CD4-positive, alpha-beta memory T cell (primary cell): ENCODE measurements around the gene NBEAL1. TPM values are rescaled to one million over a fixed set of nuclear protein-coding genes. Genes with fewer than 3 reads are reported as not detected.
"Not testable (repeated sequence)": the region's sequence is repeated elsewhere in the genome, so short reads cannot be mapped to it uniquely, and the experiment has no call there.

ENCODE experiments used
- CTCF ChIA-PET: fragments of 350-600 bp; sonication (Branson Sonifier 250); formaldehyde crosslinking; loops from one replicate; lab custom pipeline; 2021; ENCODE audit warnings: inconsistent platforms; ENCODE audit not compliant: partially characterized antibody; lab: Charles Lee
- POLR2A ChIA-PET: fragments of 350-600 bp; sonication (Branson Sonifier 250); formaldehyde crosslinking; loops from one replicate; lab custom pipeline; 2021; ENCODE audit not compliant: partially characterized antibody; lab: Charles Lee
- DNase-seq, 5 donors: peaks; one replicate each; pipeline versions ENCODE4 v3.0.0 to v3.0.0-alpha.2; 2020 to 2022; ENCODE audit warnings: mixed read lengths in 1 of 5
- H3K27ac ChIP-seq: one replicate; pipeline ENCODE4 v1.7.0; 2013; ENCODE audit warnings: low read depth, low read length
- H3K27me3 ChIP-seq: 2 replicates; pipeline ENCODE4 v1.7.0; 2013; ENCODE audit warnings: mild to moderate bottlenecking, low read length, moderate library complexity; ENCODE audit not compliant: insufficient read depth
- H3K36me3 ChIP-seq: 2 replicates; pipeline ENCODE4 v1.7.0; 2013; ENCODE audit warnings: mild to moderate bottlenecking, low read length, moderate library complexity; ENCODE audit not compliant: insufficient read depth
- H3K4me1 ChIP-seq: 2 replicates; pipeline ENCODE4 v1.7.0; 2013; ENCODE audit warnings: mild to moderate bottlenecking, low read length, moderate library complexity; ENCODE audit not compliant: insufficient read depth
- H3K4me3 ChIP-seq, 2 donors: one replicate each; pipeline ENCODE4 v1.7.0; 2013; ENCODE audit warnings: low read length in 2 of 2, mild to moderate bottlenecking in 1 of 2
- H3K9me3 ChIP-seq, 2 donors: one replicate each; pipeline ENCODE4 v1.7.0; 2013; ENCODE audit warnings: low read length in 2 of 2, control low read depth in 1 of 2; ENCODE audit not compliant: control insufficient read depth in 1 of 2
- H3K27ac Mint-ChIP-seq, 7 donors: one replicate each; pipeline ENCODE4 v1.8.0; 2020 to 2021; ENCODE audit warnings: mixed read lengths in 7 of 7, mild to moderate bottlenecking in 6 of 7, inconsistent platforms in 3 of 7, moderate library complexity in 3 of 7
- H3K27me3 Mint-ChIP-seq, 2 donors: one replicate each; pipeline ENCODE4 v1.8.0; 2020 to 2021; ENCODE audit warnings: mixed read lengths in 2 of 2
- H3K36me3 Mint-ChIP-seq, 2 donors: one replicate each; pipeline ENCODE4 v1.8.0; 2020 to 2021; ENCODE audit warnings: mixed read lengths in 2 of 2, inconsistent platforms in 1 of 2, mild to moderate bottlenecking in 1 of 2
- H3K4me1 Mint-ChIP-seq, 4 donors: one replicate each; pipeline ENCODE4 v1.8.0; 2020 to 2021; ENCODE audit warnings: mixed read lengths in 4 of 4, mild to moderate bottlenecking in 1 of 4
- H3K4me3 Mint-ChIP-seq, 8 donors: one replicate each; pipeline ENCODE4 v1.8.0; 2020 to 2021; ENCODE audit warnings: mixed read lengths in 8 of 8, mild to moderate bottlenecking in 7 of 8, moderate library complexity in 6 of 8, inconsistent platforms in 3 of 8
- H3K9me3 Mint-ChIP-seq, 8 donors: one replicate each; pipeline ENCODE4 v1.8.0; 2020 to 2021; ENCODE audit warnings: mixed read lengths in 8 of 8, mild to moderate bottlenecking in 5 of 8, inconsistent platforms in 3 of 8, moderate library complexity in 1 of 8
- intact Hi-C: fragments of 100-400 bp; cut with micrococcal nuclease; formaldehyde crosslinking; loops from one replicate; pipeline ENCODE4 v1.15.1; 2023
- polyA plus RNA-seq, 2 donors: library from polyadenylated mRNA; unstranded; fragments of 300-500 nt; fragmentation: Illumina TruSeq; gene quantifications; one replicate each; pipeline ENCODE4 v1.2.3, GENCODE V29; 2021
- total RNA-seq, 2 experiments: library from RNA; stranded (reverse); gene quantifications; one replicate each; pipeline ENCODE4 v1.2.3, GENCODE V29; 2021

The NBEAL1 gene
- total and polyA plus RNA-seq, 4 experiments from 2014 or later = 4.2 to 15.9 (median 11.6) TPM

GRCh38 chr2:203077451-203077850, 62.8 kb downstream of the NBEAL1 start:
- peaks cover 8 to 21% of the 10 kb centered on the region in 2 donors for H3K36me3 Mint-ChIP-seq
- no peaks in the 10 kb centered on the region for H3K27me3 ChIP-seq
- intact Hi-C loops = no loop called here
- no peak for DNase-seq
- peaks cover 0 to 8% (median 2%) of the 10 kb centered on the region in 8 donors for H3K9me3 Mint-ChIP-seq
- no peak overlapping the region for H3K27ac Mint-ChIP-seq
- no peak overlapping the region for H3K4me3 Mint-ChIP-seq
- POLR2A ChIA-PET = no interaction called here
- no peaks in the 10 kb centered on the region for H3K36me3 ChIP-seq
- CTCF ChIA-PET = no interaction called here
- no peak overlapping the region for H3K4me3 ChIP-seq
- peaks cover 0 to 1% (median 0%) of the 10 kb centered on the region in 4 donors for H3K4me1 Mint-ChIP-seq
- no peaks in the 10 kb centered on the region for H3K4me1 ChIP-seq
- H3K9me3 ChIP-seq = no peaks in the 10 kb centered on the region
- no peak overlapping the region for H3K27ac ChIP-seq
- H3K27me3 Mint-ChIP-seq = no peaks in the 10 kb centered on the region

DNA sequence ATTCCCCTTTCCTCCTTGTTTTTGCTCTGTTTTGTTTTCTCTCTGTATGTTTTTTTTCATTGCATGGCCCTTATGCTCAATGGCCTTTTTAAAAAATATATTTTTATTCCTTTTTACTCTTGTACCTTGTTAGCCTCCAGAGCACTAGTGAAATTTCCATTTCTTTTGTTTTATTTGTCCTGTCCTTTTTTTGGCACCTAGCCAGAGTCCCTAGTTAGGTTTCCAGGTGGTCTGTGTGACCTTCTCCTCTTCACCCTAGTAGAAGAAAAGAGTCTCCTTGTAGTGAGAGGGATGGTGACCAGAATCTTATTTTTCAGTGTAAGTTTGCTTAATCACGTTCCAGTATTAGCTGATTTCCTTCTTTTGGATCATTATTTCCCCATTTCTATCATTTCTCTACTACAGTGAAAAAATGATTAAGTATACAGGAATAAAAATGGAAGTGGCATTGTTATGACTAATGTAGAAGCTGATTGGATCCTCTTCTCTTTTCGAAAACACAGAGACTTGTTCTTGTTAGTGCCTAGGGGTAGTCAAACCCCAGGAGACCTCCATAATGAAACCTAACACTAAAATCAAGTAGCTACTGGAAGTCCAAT, 65.9 kb downstream of the NBEAL1 start:
- Mint-ChIP-seq H3K27ac (no peak overlapping the region), H3K36me3 (peaks cover 12 to 15% of the 10 kb centered on the region in 2 donors), H3K27me3 (no peaks in the 10 kb centered on the region), H3K4me3 (no peak overlapping the region), H3K9me3 (no peaks in the 10 kb centered on the region), H3K4me1 (peaks cover 0 to 1% (median 0%) of the 10 kb centered on the region in 4 donors)
- intact Hi-C loops = no loop called here
- DNase-seq = no peak
- ChIA-PET POLR2A (no interaction called here), CTCF (no interaction called here)
- Histone ChIP-seq H3K4me3 (no peak overlapping the region), H3K4me1 (no peaks in the 10 kb centered on the region), H3K27ac (no peak overlapping the region), H3K36me3 (no peaks in the 10 kb centered on the region), H3K27me3 (no peaks in the 10 kb centered on the region), H3K9me3 (no peaks in the 10 kb centered on the region)

- POLR2A ChIA-PET = no interaction called here
- H3K27ac Mint-ChIP-seq = no peak overlapping the region
- CTCF ChIA-PET = no interaction called here
- peaks cover 0 to 1% (median 0%) of the 10 kb centered on the region in 4 donors for H3K4me1 Mint-ChIP-seq
- no peaks in the 10 kb centered on the region for H3K4me1 ChIP-seq
- no peaks in the 10 kb centered on the region for H3K36me3 ChIP-seq
- peaks cover 16 to 29% of the 10 kb centered on the region in 2 donors for H3K36me3 Mint-ChIP-seq
- H3K4me3 Mint-ChIP-seq = no peak overlapping the region
- no peaks in the 10 kb centered on the region for H3K9me3 ChIP-seq
- no peaks in the 10 kb centered on the region for H3K27me3 Mint-ChIP-seq
- H3K9me3 Mint-ChIP-seq = no peaks in the 10 kb centered on the region
- no peak overlapping the region for H3K4me3 ChIP-seq
- no peak for DNase-seq
- no peaks in the 10 kb centered on the region for H3K27me3 ChIP-seq
- no peak overlapping the region for H3K27ac ChIP-seq
- intact Hi-C loops = no loop called here
Observed at GRCh38 chr2:203083328-203083727, 68.7 kb downstream of the NBEAL1 start.

GRCh38 chr2:203086381-203086780, 71.7 kb downstream of the NBEAL1 start:
- POLR2A ChIA-PET, intact Hi-C loops, DNase-seq, H3K36me3 ChIP-seq, H3K4me3 ChIP-seq, H3K27ac Mint-ChIP-seq, H3K27me3 Mint-ChIP-seq, H3K27me3 ChIP-seq, H3K4me3 Mint-ChIP-seq, H3K4me1 ChIP-seq, CTCF ChIA-PET, H3K9me3 ChIP-seq, H3K27ac ChIP-seq, H3K9me3 Mint-ChIP-seq, H3K4me1 Mint-ChIP-seq: not testable (repeated sequence)
- H3K36me3 Mint-ChIP-seq = peaks cover 12 to 28% of the 10 kb centered on the region in 2 donors

DNA sequence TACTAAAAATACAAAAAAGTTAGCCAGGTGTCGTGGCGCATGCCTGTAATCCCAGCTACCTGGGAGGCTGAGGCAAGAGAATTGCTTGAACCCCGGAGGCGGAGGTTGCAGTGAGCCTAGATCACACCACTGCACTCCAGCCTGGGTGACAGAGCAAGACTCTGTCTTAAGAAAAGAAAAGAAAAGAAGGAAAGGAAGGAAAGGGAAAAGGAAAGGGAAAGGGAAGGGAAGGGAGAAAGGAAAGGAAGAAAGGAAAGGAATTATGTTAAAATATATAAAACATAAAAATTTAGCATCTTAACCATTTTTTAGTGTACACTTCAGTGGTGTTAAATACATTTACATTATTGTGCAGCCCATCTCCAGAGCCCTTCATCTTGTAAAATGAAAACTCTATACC, 76.0 kb downstream of the NBEAL1 start:
- not testable (repeated sequence) for H3K4me1 Mint-ChIP-seq

GRCh38 chr2:203097735-203098134, 83.1 kb downstream of the NBEAL1 start:
- Histone ChIP-seq H3K4me1 (no peaks in the 10 kb centered on the region), H3K4me3 (no peak overlapping the region), H3K36me3 (no peaks in the 10 kb centered on the region), H3K9me3 (no peaks in the 10 kb centered on the region), H3K27me3 (no peaks in the 10 kb centered on the region), H3K27ac (no peak overlapping the region)
- H3K9me3 Mint-ChIP-seq = peaks cover 0 to 4% (median under 1%) of the 10 kb centered on the region in 8 donors
- H3K27ac Mint-ChIP-seq = no peak overlapping the region
- DNase-seq = no peak
- H3K4me3 Mint-ChIP-seq = no peak overlapping the region
- CTCF ChIA-PET = no interaction called here
- H3K4me1 Mint-ChIP-seq = peaks cover 0 to 2% (median 0%) of the 10 kb centered on the region in 4 donors
- H3K36me3 Mint-ChIP-seq = peaks cover 18 to 32% of the 10 kb centered on the region in 2 donors
- POLR2A ChIA-PET = no interaction called here
- intact Hi-C loops = no loop called here
- no peaks in the 10 kb centered on the region for H3K27me3 Mint-ChIP-seq

More for the DNA sequence above, 76.0 kb downstream of the NBEAL1 start:
- H3K27ac ChIP-seq, H3K4me3 ChIP-seq, H3K27me3 Mint-ChIP-seq, H3K36me3 ChIP-seq, H3K4me3 Mint-ChIP-seq, H3K27me3 ChIP-seq, H3K4me1 ChIP-seq, POLR2A ChIA-PET, H3K9me3 Mint-ChIP-seq, H3K9me3 ChIP-seq, H3K27ac Mint-ChIP-seq, DNase-seq, intact Hi-C loops, CTCF ChIA-PET: not testable (repeated sequence)
- H3K36me3 Mint-ChIP-seq = peaks cover 2 to 22% of the 10 kb centered on the region in 2 donors

DNA sequence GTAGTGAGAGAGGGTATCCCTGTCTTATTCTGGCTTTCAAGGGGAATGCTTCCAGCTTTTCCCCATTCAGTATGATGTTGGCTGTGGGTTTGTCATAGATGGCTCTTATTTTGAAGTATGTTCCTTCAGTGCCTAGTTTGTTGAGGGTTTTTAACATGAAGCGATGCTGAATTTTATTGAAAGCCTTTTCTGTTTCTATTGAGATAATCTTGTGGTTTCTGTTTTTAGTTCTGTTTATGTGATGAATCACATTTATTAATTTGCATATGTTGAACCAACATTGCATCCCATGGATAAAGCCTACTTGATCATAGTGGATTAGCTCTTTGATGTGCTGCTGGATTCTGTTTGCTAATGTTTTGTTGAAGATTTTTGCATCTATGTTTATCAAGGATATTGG, 87.7 kb downstream of the NBEAL1 start:
- H3K4me3 ChIP-seq, H3K4me1 ChIP-seq, H3K4me1 Mint-ChIP-seq, H3K27me3 Mint-ChIP-seq, CTCF ChIA-PET, H3K4me3 Mint-ChIP-seq, H3K27me3 ChIP-seq, H3K27ac ChIP-seq, intact Hi-C loops, DNase-seq, H3K9me3 ChIP-seq, POLR2A ChIA-PET, H3K27ac Mint-ChIP-seq, H3K36me3 ChIP-seq: not testable (repeated sequence)
- Mint-ChIP-seq H3K9me3 (peaks cover 6 to 24% (median 16%) of the 10 kb centered on the region in 8 donors), H3K36me3 (peaks cover 34 to 58% of the 10 kb centered on the region in 2 donors)
